ENCODE results near the gene OR6Q1.

OR6Q1 gene

DNA sequence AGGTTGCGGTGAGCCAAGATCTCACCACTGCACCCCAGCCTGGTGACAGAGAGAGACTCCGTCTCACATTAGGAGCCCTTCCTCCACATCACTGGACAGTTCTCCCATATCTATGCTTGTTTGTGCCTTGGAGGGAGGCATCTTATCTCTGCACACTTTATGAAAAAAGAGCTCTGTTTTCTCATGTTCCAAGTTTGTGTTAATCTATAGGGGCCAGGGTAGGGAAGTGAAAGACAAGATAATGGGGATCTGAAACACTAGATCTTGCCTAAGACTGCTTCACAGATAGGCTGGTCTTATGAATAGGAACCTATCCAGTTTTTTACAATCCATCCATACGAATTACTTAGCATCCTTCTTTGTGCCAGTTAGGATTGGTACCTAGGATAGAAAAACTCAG, 17.1 kb downstream of the OR6Q1 start:
- DNase-seq, result no peak
- intact Hi-C loops (cut with DNase I), result no loop called here

DNA sequence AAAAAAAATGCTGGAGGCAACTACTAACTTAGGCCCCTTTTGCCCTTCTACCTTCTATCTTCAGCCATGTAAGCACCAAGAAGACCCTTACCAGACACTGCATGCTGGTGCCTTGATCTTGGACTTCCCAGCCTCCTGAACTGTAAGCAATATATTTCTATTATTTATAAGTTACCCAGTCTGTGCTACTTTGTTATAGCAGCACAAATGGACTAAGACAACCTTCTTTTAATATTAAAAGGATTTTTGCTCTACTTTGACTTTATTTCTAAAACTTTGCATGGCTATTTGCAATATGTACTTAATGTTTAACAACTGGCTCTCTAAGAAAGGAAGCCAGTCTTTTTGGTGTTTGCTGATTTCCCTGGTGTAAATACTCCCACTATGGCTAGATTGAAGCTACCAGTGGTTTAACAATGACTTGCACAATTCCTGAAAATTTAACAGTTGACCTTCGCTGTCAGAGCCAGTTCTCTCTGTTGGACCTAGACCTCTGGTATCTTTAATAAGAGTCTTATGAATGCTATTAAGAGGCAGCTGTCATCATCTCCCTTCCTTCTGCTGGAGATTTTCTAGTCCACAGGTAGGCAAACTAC, 25.2 kb downstream of the OR6Q1 start:
- DNase-seq, result no peak
- intact Hi-C loops (cut with DNase I), result no loop called here

DNA sequence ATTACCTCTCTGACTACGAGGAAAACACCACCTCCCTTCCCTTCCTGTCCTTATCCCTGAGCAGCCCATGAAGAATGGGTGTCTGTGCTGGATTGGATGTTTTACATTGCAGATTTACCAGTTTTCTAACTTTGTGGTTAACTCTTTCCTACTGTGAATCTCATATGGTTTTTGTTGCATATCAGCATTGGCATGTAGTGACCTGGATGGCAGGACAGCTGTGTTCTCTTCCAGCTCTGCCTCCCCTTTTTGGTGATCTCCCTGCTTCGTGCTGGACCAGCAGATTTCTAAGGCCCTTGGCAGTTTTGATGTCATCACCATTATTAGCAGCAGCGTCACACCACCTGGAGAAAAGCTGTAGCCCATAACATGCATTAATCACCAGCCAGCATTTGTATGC, 26.7 kb downstream of the OR6Q1 start:
- intact Hi-C loops (cut with DNase I), result no loop called here
- no peak for DNase-seq

DNA sequence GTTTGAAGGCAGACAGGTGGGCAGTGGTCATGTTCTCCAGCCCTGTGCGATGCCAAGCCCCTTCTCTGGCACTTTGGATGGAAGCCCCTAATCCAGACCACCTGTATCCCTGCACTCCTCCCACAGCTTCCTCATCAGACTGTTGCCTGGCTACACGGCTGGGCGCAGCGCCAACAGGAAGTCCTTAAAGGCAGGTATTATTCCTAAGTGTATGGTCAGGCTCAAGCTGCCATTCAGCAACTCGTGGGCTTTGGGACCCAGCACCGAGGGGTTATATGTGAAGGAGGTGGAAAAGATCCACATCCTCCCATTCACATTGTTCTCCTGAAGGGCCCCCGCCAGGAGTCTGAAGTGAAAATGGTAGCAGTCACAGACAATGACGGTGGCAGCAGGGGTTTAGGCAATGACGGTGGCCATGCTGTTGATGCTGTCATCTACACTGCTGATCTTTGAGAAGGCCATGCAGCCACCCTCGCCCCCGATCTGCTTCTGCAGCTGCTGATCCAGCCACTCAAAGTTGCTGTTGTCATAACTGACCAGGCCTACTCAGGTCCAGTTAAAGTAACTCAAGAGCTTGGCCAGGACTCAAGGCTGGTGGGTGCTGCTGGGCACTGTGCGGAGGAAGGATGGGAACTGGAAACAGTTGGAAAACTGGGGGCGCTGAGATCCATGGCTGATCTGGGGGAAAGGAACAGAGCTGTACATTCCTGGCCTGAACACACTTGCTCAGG, 27.7 kb downstream of the OR6Q1 start:
- intact Hi-C loops (cut with DNase I), result no loop called here
- DNase-seq, result no peak

DNA sequence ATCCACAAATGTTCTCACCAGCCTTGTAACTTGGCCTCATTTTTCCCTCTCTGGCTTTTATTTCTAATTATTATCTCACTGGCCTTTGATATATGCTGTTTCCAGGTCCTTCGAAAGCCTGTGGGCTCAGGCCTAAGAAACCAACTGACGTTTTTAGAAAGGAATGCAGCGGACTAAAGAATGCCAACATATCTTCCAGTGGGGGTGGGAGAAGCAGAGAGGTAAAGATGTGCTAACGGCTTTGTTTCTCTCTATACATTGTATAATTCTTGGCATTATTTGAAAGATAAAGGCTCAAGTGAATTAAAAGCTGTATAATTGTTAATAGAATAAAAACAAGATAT, 28.2 kb downstream of the OR6Q1 start:
- no peak for DNase-seq
- intact Hi-C loops (cut with DNase I), result no loop called here

DNA sequence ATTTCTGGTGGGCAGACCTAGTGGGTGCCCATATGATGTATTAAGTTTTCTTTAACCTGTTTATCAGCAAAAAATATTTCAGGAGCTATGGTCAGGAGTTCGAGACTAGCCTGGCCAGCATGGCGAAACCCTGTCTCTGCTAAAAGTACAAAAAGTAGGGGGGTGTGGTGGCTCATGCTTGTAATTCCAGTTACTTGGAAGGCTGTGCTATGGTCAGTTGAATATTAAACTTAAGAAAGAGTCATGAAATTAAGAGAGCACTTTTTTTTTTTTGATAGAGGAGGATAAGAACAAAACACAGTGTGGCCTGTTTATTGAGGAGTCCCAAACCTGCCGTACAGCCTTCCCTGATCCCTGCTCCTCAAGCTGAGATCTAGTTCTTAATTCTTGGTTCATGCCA, 29.8 kb downstream of the OR6Q1 start:
- no peak for DNase-seq
- intact Hi-C loops (cut with DNase I), result no loop called here

DNA sequence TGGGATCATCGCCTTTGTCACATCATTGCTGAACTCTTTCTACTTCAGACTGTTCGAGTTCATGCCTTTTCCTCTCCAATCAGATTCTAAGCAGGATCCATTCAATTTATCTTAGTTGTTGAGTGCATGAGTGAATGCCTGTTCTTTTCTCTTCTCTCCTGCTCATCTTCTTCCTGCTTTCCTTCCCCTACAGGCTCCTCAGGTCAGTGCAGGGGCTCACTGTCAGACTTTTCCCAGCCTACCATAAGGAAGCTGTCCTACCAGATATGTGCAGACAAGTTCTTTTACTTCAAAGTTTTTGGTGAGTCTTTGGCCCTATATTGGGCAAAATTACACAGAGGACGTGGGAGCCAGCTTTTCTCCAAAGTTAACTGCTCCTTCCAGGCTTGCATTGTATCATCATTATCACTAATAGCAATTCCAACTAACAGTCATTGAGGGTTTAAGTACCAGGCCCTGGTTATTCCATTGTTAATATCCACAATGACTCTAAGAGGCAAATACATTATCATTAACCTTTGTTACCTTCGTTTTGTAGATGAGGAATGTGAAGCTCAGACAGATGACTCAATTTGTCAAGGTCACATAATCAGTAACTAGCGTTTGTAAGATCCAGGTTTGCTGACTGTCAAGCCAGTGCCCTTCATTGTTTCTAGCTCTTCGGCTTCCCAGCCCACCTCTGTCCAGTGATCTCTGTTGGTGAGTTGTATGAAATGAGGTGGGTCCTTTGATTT, 30.4 kb downstream of the OR6Q1 start:
- intact Hi-C loops (cut with DNase I), result no loop called here
- no peak for DNase-seq

DNA sequence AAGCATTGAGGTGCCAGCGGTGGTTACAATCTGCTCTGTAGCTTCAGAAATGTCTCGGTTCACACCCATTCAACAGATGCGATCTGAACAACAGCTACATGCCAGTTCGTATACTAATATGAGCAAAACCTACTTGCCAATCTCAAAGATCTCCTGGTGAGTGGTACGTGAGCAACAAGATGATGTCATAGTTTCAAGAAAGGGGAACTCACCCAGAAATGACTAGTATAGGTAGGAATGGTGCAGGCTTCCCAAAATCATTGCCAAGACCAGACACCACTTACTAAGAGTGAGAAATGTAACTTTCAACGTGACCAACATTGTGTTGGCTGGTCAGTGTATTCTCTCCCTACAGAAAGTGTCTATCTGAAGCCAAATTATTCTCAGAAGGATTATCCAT, 31.1 kb downstream of the OR6Q1 start:
- DNase-seq, result no peak
- intact Hi-C loops (cut with DNase I), result no loop called here

DNA sequence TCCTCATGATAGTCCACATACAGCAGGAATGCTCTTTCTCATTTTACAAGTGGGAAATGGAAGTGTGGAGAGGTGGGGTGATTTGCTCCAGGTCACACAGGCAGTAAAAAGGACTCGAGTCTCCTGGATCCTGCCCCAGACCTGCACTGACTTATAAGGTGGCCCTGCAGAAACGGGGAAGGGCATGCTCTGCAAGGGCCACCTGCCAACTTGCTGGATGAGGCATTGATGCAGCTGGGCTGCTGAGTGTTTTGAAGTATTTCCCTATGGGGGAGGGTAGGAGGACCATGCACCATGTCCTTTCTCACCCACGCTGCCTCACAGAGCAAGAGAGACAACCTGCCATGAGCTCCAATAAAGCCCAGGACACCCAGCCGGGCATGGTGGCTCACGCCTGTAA, 36.9 kb downstream of the OR6Q1 start:
- intact Hi-C loops (cut with DNase I), result no loop called here
- no peak for DNase-seq

DNA sequence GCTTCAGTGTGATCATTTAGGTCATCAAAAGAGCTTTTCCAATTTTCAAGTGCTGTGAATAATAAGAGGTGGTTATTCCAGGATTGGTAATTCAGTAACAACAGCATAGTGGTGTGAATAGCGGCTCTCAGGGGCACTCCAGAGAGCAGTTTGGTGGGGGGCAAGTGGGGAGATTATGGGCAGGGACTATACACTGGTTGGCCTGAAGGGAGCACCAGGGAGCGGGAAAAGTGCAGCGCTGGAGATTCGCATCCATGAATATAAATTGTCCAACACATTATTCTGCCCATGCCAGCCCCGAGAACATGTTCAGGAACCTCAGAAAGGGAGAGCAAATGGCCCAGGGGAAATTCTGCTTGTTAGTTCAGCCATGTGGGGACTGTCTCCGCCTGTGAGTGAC, 37.9 kb downstream of the OR6Q1 start:
- DNase-seq, result no peak
- intact Hi-C loops (cut with DNase I), result no loop called here

DNA sequence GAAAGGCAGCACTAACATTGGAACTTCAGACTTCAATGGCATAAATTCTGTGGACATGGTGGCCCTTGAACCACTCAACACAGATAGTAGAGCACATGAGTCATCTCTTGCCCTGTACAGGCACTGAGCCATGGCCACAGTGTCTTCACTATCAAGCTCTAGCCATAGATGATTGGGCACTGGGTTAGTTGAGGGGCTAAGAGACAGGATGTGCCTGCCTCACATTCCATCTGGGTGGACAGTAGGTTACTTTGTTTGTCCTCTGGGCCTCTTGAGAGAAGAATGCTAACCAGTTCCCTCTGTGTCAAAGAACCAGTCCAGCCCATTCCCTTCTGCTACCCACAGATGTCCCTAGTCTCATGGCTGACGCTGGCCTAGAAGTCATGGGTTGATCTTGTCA, 39.8 kb downstream of the OR6Q1 start:
- intact Hi-C loops (cut with DNase I), result no loop called here
- no peak for DNase-seq

DNA sequence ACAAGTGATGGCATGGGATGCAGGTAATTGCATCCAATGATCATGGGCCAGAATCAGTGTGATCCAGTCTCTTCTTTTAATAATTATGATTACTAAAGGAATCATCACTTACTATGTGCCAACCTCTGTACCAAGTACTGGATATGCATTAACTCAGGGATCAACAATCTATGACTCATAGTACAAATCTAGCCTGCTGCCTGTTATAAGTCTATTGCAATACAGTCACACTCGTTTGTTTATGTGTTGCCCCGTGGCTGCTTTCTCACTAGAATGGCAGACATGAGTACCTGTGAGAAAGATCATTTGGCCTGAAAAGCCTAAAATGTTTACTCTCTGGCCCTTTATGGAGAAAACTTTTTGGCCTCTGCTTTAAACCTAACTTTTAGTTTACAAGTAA, 45.0 kb downstream of the OR6Q1 start:
- intact Hi-C loops (cut with DNase I), result no loop called here
- no peak for DNase-seq

Measured in head of caudate nucleus (tissue), 42 donors.